Adrenal gland (tissue), 5 donors: ENCODE measurements around the gene GNL3L.

Experiments used
- POLR2A ChIP-seq, 2 donors: fragments of 450-650 bp; IDR thresholded peaks; one replicate each; pipeline ENCODE4 v1.6.1; 2017; ENCODE audit warnings: antibody characterized with exemption in 2 of 2, mild to moderate bottlenecking in 2 of 2, moderate library complexity in 1 of 2
- TF ChIP-seq, protein P1 (sequence below), 6 experiments: fragments of 450-650 bp in 4 of 6; fragments of 200-600 bp in 2 of 6; sonication (generic) in 1 of 6; IDR thresholded peaks; 1 replicate in 5 of 6; 2 replicates in 1 of 6; pipeline versions ENCODE4 v1.5.1 to v1.8.0; 2016 to 2021; ENCODE audit warnings: antibody characterized with exemption in 6 of 6, mild to moderate bottlenecking in 2 of 6, moderate library complexity in 1 of 6
- donor health status: DM: no; HTN: no; CAD: no.

GRCh38 chrX:54560411-54560810, 30.4 kb downstream of the GNL3L start:
- TF ChIP-seq, protein P1, sequence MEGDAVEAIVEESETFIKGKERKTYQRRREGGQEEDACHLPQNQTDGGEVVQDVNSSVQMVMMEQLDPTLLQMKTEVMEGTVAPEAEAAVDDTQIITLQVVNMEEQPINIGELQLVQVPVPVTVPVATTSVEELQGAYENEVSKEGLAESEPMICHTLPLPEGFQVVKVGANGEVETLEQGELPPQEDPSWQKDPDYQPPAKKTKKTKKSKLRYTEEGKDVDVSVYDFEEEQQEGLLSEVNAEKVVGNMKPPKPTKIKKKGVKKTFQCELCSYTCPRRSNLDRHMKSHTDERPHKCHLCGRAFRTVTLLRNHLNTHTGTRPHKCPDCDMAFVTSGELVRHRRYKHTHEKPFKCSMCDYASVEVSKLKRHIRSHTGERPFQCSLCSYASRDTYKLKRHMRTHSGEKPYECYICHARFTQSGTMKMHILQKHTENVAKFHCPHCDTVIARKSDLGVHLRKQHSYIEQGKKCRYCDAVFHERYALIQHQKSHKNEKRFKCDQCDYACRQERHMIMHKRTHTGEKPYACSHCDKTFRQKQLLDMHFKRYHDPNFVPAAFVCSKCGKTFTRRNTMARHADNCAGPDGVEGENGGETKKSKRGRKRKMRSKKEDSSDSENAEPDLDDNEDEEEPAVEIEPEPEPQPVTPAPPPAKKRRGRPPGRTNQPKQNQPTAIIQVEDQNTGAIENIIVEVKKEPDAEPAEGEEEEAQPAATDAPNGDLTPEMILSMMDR (IDR thresholded peaks at IDR 0.05), result no peak
- no peak for TF ChIP-seq POLR2A (IDR thresholded peaks at IDR 0.05)
